HEK293T (cell line): ENCODE data around the gene TRIM67.

Experiments
- BHLHE40 ChIP-seq: fragments of 450-650 bp; IDR thresholded peaks from 2 replicates; pipeline ENCODE4 v1.6.1; 2016; ENCODE audit warnings: mild to moderate bottlenecking, moderate library complexity, borderline replicate concordance
- CTBP1 ChIP-seq: fragments of 450-650 bp; IDR thresholded peaks from 2 replicates; pipeline ENCODE4 v1.6.1; 2016; ENCODE audit warnings: borderline replicate concordance
- ELF4 ChIP-seq: fragments of 450-650 bp; IDR thresholded peaks from 2 replicates; pipeline ENCODE4 v1.6.1; 2017; ENCODE audit warnings: antibody characterized with exemption
- FOXA1 ChIP-seq: fragments of 450-650 bp; IDR thresholded peaks from 2 replicates; pipeline ENCODE4 v1.6.1; 2016; ENCODE audit warnings: mild to moderate bottlenecking
- FOXK2 ChIP-seq: fragments of 450-650 bp; IDR thresholded peaks from 2 replicates; pipeline ENCODE4 v1.6.1; 2016; ENCODE audit warnings: mild to moderate bottlenecking
- FOXM1 ChIP-seq: fragments of 450-650 bp; IDR thresholded peaks from 2 replicates; pipeline ENCODE4 v1.6.1; 2017; ENCODE audit warnings: mild to moderate bottlenecking, borderline replicate concordance
- LEF1 ChIP-seq: fragments of 450-650 bp; IDR thresholded peaks from 2 replicates; pipeline ENCODE4 v1.6.1; 2017; ENCODE audit warnings: mild to moderate bottlenecking, borderline replicate concordance
- SP1 ChIP-seq: fragments of 450-650 bp; IDR thresholded peaks from 2 replicates; pipeline ENCODE4 v1.6.1; 2017
- SUZ12 ChIP-seq: fragments of 450-650 bp; IDR thresholded peaks from 2 replicates; pipeline ENCODE4 v1.6.1; 2016; ENCODE audit warnings: mild to moderate bottlenecking
- ZNF384 ChIP-seq: fragments of 450-650 bp; IDR thresholded peaks from 2 replicates; pipeline ENCODE4 v1.6.1; 2016

DNA sequence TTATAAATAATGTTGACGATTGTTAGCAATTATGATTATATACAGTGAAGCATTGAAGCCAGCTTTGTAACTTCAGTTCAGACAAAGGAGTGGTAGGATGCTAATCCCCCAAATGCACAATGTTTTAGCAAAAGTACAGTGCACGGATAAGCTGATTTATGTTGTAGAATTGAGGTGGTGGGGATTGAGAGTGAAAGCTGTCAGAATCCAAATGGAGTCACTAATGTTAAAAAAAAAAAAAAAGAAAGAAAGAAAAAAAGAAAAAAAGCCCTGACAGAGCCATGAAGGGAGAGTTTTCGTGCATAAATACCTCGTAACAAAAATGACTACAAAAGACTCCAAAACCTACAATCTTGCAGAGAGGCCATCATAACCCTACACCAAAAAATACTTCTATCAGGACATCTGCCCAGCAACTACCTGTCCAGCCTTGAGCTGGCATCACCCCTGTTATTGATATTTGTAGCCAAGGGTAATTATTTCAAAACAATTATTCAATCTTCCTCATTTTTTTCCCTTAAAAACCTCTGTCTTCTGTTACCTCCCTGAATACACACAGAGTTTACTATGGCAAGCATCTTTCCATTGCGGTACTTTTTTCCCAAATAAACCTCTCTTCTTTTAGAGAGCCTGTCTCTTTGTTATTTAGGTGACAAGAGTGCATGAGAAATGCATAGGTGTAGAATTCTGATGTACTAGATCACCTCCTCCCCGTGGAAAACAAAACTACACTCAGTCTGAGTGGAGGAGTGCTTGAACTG, 2.5 kb upstream of the TRIM67 start:
- no peak for TF ChIP-seq ELF4
- TF ChIP-seq SP1: no peak
- no peak for TF ChIP-seq LEF1
- no peak for TF ChIP-seq FOXM1
- TF ChIP-seq BHLHE40: no peak
- TF ChIP-seq ZNF384: no peak
- TF ChIP-seq FOXK2: no peak
- TF ChIP-seq SUZ12: no peak
- no peak for TF ChIP-seq CTBP1
- TF ChIP-seq FOXA1: no peak
